SH-SY5Y (cell line): Measurements from ENCODE around the gene SSTR5.

Experiments used
- GATA2 ChIP-seq: IDR thresholded peaks from 2 replicates; pipeline ENCODE4 v1.6.1; 2011; ENCODE audit warnings: mild to moderate bottlenecking, low read depth, low read length
- GATA3 ChIP-seq: IDR thresholded peaks from 2 replicates; pipeline ENCODE4 v1.6.1; 2011; ENCODE audit warnings: low read depth, mild to moderate bottlenecking, low read length, moderate library complexity

DNA sequence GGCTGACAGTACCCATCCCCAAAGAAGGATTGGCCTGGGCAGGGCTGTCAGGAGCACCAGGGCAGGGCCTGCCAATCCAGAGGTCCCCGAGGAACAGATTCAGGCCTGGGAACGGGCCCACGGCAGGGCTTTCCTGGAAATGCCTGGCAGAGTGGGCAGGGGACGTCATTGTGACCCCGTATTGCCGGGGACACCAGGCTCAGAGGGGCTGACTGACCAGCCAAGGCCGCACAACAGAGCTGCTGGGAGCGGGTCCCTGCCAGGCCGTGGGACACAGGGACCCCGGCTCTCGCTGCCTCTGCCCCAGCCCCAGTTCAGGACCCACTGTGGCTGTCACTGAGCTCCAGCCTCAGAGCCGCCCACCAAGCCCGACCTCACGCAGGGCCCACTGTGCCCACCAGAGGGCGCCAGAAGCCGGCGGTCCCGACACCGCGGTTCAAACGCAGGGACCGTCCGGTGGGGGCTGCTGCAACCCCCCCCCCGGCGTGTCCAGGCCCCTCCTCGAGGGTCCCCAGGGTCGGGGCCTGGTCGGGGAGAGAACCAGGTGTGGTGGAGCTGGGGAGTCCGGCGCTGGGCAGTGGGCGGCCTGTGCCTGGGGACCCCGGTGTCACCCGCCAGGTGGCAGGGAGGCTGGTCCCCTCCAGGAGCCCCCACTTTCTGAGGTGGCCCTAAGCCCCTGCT, 15.2 kb upstream of the SSTR5 start:
- TF ChIP-seq GATA2 (no peak), GATA3 (no peak)
